CD4-positive, alpha-beta memory T cell (primary cell): ENCODE results near the gene AMER3. TPM values are rescaled to one million over a fixed set of nuclear protein-coding genes. Genes with fewer than 3 reads are reported as not detected.

Experiments used
- CTCF ChIA-PET: fragments of 350-600 bp; sonication (Branson Sonifier 250); formaldehyde crosslinking; loops from one replicate; lab custom pipeline; 2021; ENCODE audit warnings: inconsistent platforms; ENCODE audit not compliant: partially characterized antibody; lab: Charles Lee
- POLR2A ChIA-PET: fragments of 350-600 bp; sonication (Branson Sonifier 250); formaldehyde crosslinking; loops from one replicate; lab custom pipeline; 2021; ENCODE audit not compliant: partially characterized antibody; lab: Charles Lee
- DNase-seq, 5 donors: peaks; one replicate each; pipeline versions ENCODE4 v3.0.0 to v3.0.0-alpha.2; 2020 to 2022; ENCODE audit warnings: mixed read lengths in 1 of 5
- H3K27ac ChIP-seq: one replicate; pipeline ENCODE4 v1.7.0; 2013; ENCODE audit warnings: low read depth, low read length
- H3K27me3 ChIP-seq: 2 replicates; pipeline ENCODE4 v1.7.0; 2013; ENCODE audit warnings: mild to moderate bottlenecking, low read length, moderate library complexity; ENCODE audit not compliant: insufficient read depth
- H3K36me3 ChIP-seq: 2 replicates; pipeline ENCODE4 v1.7.0; 2013; ENCODE audit warnings: mild to moderate bottlenecking, low read length, moderate library complexity; ENCODE audit not compliant: insufficient read depth
- H3K4me1 ChIP-seq: 2 replicates; pipeline ENCODE4 v1.7.0; 2013; ENCODE audit warnings: mild to moderate bottlenecking, low read length, moderate library complexity; ENCODE audit not compliant: insufficient read depth
- H3K4me3 ChIP-seq, 2 donors: one replicate each; pipeline ENCODE4 v1.7.0; 2013; ENCODE audit warnings: low read length in 2 of 2, mild to moderate bottlenecking in 1 of 2
- H3K9me3 ChIP-seq, 2 donors: one replicate each; pipeline ENCODE4 v1.7.0; 2013; ENCODE audit warnings: low read length in 2 of 2, control low read depth in 1 of 2; ENCODE audit not compliant: control insufficient read depth in 1 of 2
- H3K27ac Mint-ChIP-seq, 7 donors: one replicate each; pipeline ENCODE4 v1.8.0; 2020 to 2021; ENCODE audit warnings: mixed read lengths in 7 of 7, mild to moderate bottlenecking in 6 of 7, inconsistent platforms in 3 of 7, moderate library complexity in 3 of 7
- H3K27me3 Mint-ChIP-seq, 2 donors: one replicate each; pipeline ENCODE4 v1.8.0; 2020 to 2021; ENCODE audit warnings: mixed read lengths in 2 of 2
- H3K36me3 Mint-ChIP-seq, 2 donors: one replicate each; pipeline ENCODE4 v1.8.0; 2020 to 2021; ENCODE audit warnings: mixed read lengths in 2 of 2, inconsistent platforms in 1 of 2, mild to moderate bottlenecking in 1 of 2
- H3K4me1 Mint-ChIP-seq, 4 donors: one replicate each; pipeline ENCODE4 v1.8.0; 2020 to 2021; ENCODE audit warnings: mixed read lengths in 4 of 4, mild to moderate bottlenecking in 1 of 4
- H3K4me3 Mint-ChIP-seq, 8 donors: one replicate each; pipeline ENCODE4 v1.8.0; 2020 to 2021; ENCODE audit warnings: mixed read lengths in 8 of 8, mild to moderate bottlenecking in 7 of 8, moderate library complexity in 6 of 8, inconsistent platforms in 3 of 8
- H3K9me3 Mint-ChIP-seq, 8 donors: one replicate each; pipeline ENCODE4 v1.8.0; 2020 to 2021; ENCODE audit warnings: mixed read lengths in 8 of 8, mild to moderate bottlenecking in 5 of 8, inconsistent platforms in 3 of 8, moderate library complexity in 1 of 8
- intact Hi-C: fragments of 100-400 bp; cut with micrococcal nuclease; formaldehyde crosslinking; loops from one replicate; pipeline ENCODE4 v1.15.1; 2023
- polyA plus RNA-seq, 2 donors: library from polyadenylated mRNA; unstranded; fragments of 300-500 nt; fragmentation: Illumina TruSeq; gene quantifications; one replicate each; pipeline ENCODE4 v1.2.3, GENCODE V29; 2021
- total RNA-seq, 2 experiments: library from RNA; stranded (reverse); gene quantifications; one replicate each; pipeline ENCODE4 v1.2.3, GENCODE V29; 2021

Gene AMER3
- total and polyA plus RNA-seq, 4 experiments from 2014 or later: not detected

DNA sequence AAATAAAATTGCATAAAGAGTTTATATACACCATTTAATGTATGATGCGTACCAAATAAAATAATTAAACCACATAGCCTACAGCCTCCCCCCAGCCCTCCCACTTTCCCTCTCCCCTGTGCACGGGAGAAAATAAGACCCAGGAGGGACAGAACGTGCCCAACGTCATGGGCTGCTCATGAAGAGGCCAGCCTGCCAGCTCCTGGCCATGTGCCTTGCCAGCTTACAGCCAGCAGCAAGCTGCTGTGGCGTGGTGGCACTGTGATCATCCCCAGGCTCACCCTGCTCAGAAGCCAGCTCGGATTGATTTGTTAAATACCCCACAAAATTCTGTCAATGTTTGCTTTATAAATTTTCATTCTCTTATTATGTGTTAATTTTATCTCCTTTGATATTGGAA, 18.9 kb upstream of the AMER3 start:
- peaks cover 4 to 9% of the 10 kb centered on the region in 2 donors for H3K27me3 Mint-ChIP-seq
- POLR2A ChIA-PET: no interaction called here
- DNase-seq: no peak
- Histone ChIP-seq H3K4me1 (no peaks in the 10 kb centered on the region), H3K36me3 (no peaks in the 10 kb centered on the region), H3K4me3 (no peak overlapping the region), H3K9me3 (no peaks in the 10 kb centered on the region), H3K27me3 (no peaks in the 10 kb centered on the region), H3K27ac (no peak overlapping the region)
- H3K9me3 Mint-ChIP-seq: peaks cover 0 to 12% (median 6%) of the 10 kb centered on the region in 8 donors
- no peaks in the 10 kb centered on the region for H3K36me3 Mint-ChIP-seq
- H3K4me3 Mint-ChIP-seq: no peak overlapping the region
- CTCF ChIA-PET: interaction anchor here (1.3 kb wide), 1 partner anchor 8 kb away, joined by 3 read pairs; no protein-coding TSS in a partner anchor
- H3K27ac Mint-ChIP-seq: no peak overlapping the region
- intact Hi-C loops: no loop called here
- no peaks in the 10 kb centered on the region for H3K4me1 Mint-ChIP-seq

GRCh38 chr2:130737592-130737991, 17.7 kb upstream of the AMER3 start:
- no peak overlapping the region for H3K27ac Mint-ChIP-seq
- no peaks in the 10 kb centered on the region for H3K27me3 ChIP-seq
- intact Hi-C loops: no loop called here
- H3K9me3 Mint-ChIP-seq: peaks cover 0 to 12% (median 6%) of the 10 kb centered on the region in 8 donors
- H3K4me3 Mint-ChIP-seq: no peak overlapping the region
- peaks cover 4 to 13% of the 10 kb centered on the region in 2 donors for H3K27me3 Mint-ChIP-seq
- no peaks in the 10 kb centered on the region for H3K9me3 ChIP-seq
- no peak overlapping the region for H3K27ac ChIP-seq
- no peaks in the 10 kb centered on the region for H3K36me3 ChIP-seq
- POLR2A ChIA-PET: no interaction called here
- H3K4me1 ChIP-seq: no peaks in the 10 kb centered on the region
- H3K4me1 Mint-ChIP-seq: no peaks in the 10 kb centered on the region
- no peaks in the 10 kb centered on the region for H3K36me3 Mint-ChIP-seq
- CTCF ChIA-PET: interaction anchor here (1.3 kb wide), 1 partner anchor 10 kb away, joined by 3 read pairs; no protein-coding TSS in a partner anchor
- no peak overlapping the region for H3K4me3 ChIP-seq
- DNase-seq: no peak

GRCh38 chr2:130740671-130741070, 14.7 kb upstream of the AMER3 start:
- no peak overlapping the region for H3K27ac Mint-ChIP-seq
- H3K4me1 ChIP-seq: no peaks in the 10 kb centered on the region
- POLR2A ChIA-PET: no interaction called here

GRCh38 chr2:130743278-130743677, 12.1 kb upstream of the AMER3 start:
- no peaks in the 10 kb centered on the region for H3K4me1 ChIP-seq
- no peaks in the 10 kb centered on the region for H3K27me3 ChIP-seq
- Mint-ChIP-seq H3K9me3 (peaks cover 0 to 3% (median 0%) of the 10 kb centered on the region in 8 donors), H3K4me3 (no peak overlapping the region), H3K36me3 (no peaks in the 10 kb centered on the region), H3K27ac (no peak overlapping the region), H3K4me1 (no peaks in the 10 kb centered on the region), H3K27me3 (peaks cover 7 to 15% of the 10 kb centered on the region in 2 donors)
- POLR2A ChIA-PET: no interaction called here
- CTCF ChIA-PET: no interaction called here
- no peak overlapping the region for H3K4me3 ChIP-seq
- no peaks in the 10 kb centered on the region for H3K36me3 ChIP-seq
- no peaks in the 10 kb centered on the region for H3K9me3 ChIP-seq
- DNase-seq: no peak
- intact Hi-C loops: no loop called here
- H3K27ac ChIP-seq: no peak overlapping the region

More at GRCh38 chr2:130740671-130741070, 14.7 kb upstream of the AMER3 start:
- Histone ChIP-seq H3K27me3 (no peaks in the 10 kb centered on the region), H3K36me3 (no peaks in the 10 kb centered on the region), H3K4me3 (no peak overlapping the region), H3K9me3 (no peaks in the 10 kb centered on the region), H3K27ac (no peak overlapping the region)
- H3K36me3 Mint-ChIP-seq: no peaks in the 10 kb centered on the region
- DNase-seq: no peak
- H3K4me3 Mint-ChIP-seq: no peak overlapping the region
- H3K4me1 Mint-ChIP-seq: no peaks in the 10 kb centered on the region
- peaks cover 0 to 3% (median 0%) of the 10 kb centered on the region in 8 donors for H3K9me3 Mint-ChIP-seq
- CTCF ChIA-PET: no interaction called here
- peaks cover 6 to 15% of the 10 kb centered on the region in 2 donors for H3K27me3 Mint-ChIP-seq
- intact Hi-C loops: no loop called here

- Histone ChIP-seq H3K4me3 (no peak overlapping the region), H3K27me3 (no peaks in the 10 kb centered on the region), H3K4me1 (no peaks in the 10 kb centered on the region), H3K36me3 (no peaks in the 10 kb centered on the region), H3K9me3 (no peaks in the 10 kb centered on the region), H3K27ac (no peak overlapping the region)
- Mint-ChIP-seq H3K27me3 (peaks cover 5 to 14% of the 10 kb centered on the region in 2 donors), H3K36me3 (no peaks in the 10 kb centered on the region), H3K4me1 (no peaks in the 10 kb centered on the region), H3K9me3 (peaks cover 0 to 3% (median 0%) of the 10 kb centered on the region in 8 donors), H3K27ac (no peak overlapping the region), H3K4me3 (no peak overlapping the region)
- ChIA-PET POLR2A (no interaction called here), CTCF (no interaction called here)
- DNase-seq: no peak
- intact Hi-C loops: no loop called here
These were observed 10.8 kb upstream of the AMER3 start for GRCh38 chr2:130744287-130745117.

GRCh38 chr2:130749078-130749477, 6.3 kb upstream of the AMER3 start:
- Histone ChIP-seq H3K27me3 (no peaks in the 10 kb centered on the region), H3K4me3 (no peak overlapping the region), H3K9me3 (no peaks in the 10 kb centered on the region), H3K4me1 (no peaks in the 10 kb centered on the region), H3K36me3 (no peaks in the 10 kb centered on the region), H3K27ac (no peak overlapping the region)
- POLR2A ChIA-PET: no interaction called here
- Mint-ChIP-seq H3K4me3 (no peak overlapping the region), H3K4me1 (peaks cover 0 to 4% (median under 1%) of the 10 kb centered on the region in 4 donors), H3K9me3 (peaks cover 0 to 3% (median 0%) of the 10 kb centered on the region in 8 donors), H3K27me3 (peaks cover 8 to 20% of the 10 kb centered on the region in 2 donors), H3K36me3 (no peaks in the 10 kb centered on the region), H3K27ac (no peak overlapping the region)
- CTCF ChIA-PET: no interaction called here
- intact Hi-C loops: no loop called here
- DNase-seq: no peak

DNA sequence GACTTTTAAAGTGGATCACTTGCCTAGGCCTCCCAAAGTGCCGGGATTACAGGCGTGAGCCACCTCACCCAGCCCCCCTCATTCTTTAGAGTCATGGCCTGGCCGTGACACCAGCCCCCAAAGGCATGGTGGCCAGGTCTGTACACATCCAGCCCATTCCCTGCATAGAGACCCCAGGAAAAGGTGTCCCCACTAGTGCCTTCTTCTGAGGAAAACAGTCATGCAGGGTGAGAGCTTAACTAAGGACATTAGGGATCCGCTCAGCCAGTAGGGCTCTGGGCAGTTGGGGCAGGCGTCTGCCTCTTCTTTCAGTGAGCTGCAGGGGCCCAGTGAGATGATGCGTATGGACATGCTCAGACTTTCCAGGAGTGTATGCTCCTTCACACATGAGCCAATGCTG, 5.7 kb upstream of the AMER3 start:
- intact Hi-C loops: no loop called here
- CTCF ChIA-PET: no interaction called here
- Mint-ChIP-seq H3K27me3 (peaks cover 9 to 18% of the 10 kb centered on the region in 2 donors), H3K36me3 (no peaks in the 10 kb centered on the region), H3K4me1 (peaks cover 0 to 7% (median under 1%) of the 10 kb centered on the region in 4 donors), H3K27ac (no peak overlapping the region), H3K9me3 (peaks cover 0 to 2% (median 0%) of the 10 kb centered on the region in 8 donors), H3K4me3 (no peak overlapping the region)
- H3K27me3 ChIP-seq: no peaks in the 10 kb centered on the region
- H3K4me3 ChIP-seq: no peak overlapping the region
- no peaks in the 10 kb centered on the region for H3K9me3 ChIP-seq
- no peaks in the 10 kb centered on the region for H3K4me1 ChIP-seq
- DNase-seq: no peak
- no peaks in the 10 kb centered on the region for H3K36me3 ChIP-seq
- no peak overlapping the region for H3K27ac ChIP-seq
- POLR2A ChIA-PET: no interaction called here
